ENCODE measurements around the gene SERPINA1. TPM values are rescaled to one million over a fixed set of nuclear protein-coding genes. Genes with fewer than 3 reads are reported as not detected.

The SERPINA1 gene
- total RNA-seq, 1 experiment from 2014 or later = 235 TPM

- Mint-ChIP-seq H3K27me3 (ENCODE audit: unreplicated experiment) (no peaks in the 10 kb centered on the region), H3K9me3 (ENCODE audit: low read depth, unreplicated experiment) (no peaks in the 10 kb centered on the region), H3K4me1 (ENCODE audit: low read depth, unreplicated experiment) (no peaks in the 10 kb centered on the region), H3K36me3 (ENCODE audit: insufficient read depth, unreplicated experiment) (no peaks in the 10 kb centered on the region), H3K4me3 (ENCODE audit: low read depth, unreplicated experiment) (no peak overlapping the region), H3K27ac (ENCODE audit: unreplicated experiment) (no peak overlapping the region)
- no peak for TF ChIP-seq CTCF (IDR thresholded peaks at IDR 0.05; ENCODE audit: unreplicated experiment)
- no TSS peak for BruUV-seq (replicated peaks)
- CTCF ChIA-PET = no interaction called here
- DNase-seq = no peak
- intact Hi-C loops (cut with micrococcal nuclease; ENCODE audit: unreplicated experiment) = no loop called here
These were observed 56.3 kb downstream of the SERPINA1 start for GRCh38 chr14:94332063-94332583.

DNA sequence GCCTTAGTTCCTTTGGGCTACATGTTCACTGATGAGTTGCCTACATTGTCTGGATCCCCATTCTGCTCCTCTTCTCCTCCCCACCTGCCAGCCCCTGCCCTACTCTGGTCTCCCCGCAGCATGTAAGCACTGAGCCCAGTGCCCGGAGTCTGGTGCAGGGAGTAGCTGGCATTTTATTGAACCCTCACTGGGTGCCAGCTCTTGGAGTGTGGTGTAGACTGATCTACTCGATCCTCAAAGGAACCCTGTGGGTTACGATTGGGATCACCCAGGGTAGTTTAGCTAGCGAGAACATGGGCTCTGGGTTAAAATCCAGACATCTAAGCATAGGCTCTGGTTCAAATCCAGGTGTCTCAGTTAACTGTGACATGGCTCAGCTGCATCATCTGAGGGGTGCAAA, 56.9 kb downstream of the SERPINA1 start:
- intact Hi-C loops (cut with micrococcal nuclease; ENCODE audit: unreplicated experiment) = no loop called here
- BruUV-seq (replicated peaks) = no TSS peak
- no peak for TF ChIP-seq CTCF (IDR thresholded peaks at IDR 0.05; ENCODE audit: unreplicated experiment)
- CTCF ChIA-PET = no interaction called here
- no peaks in the 10 kb centered on the region for H3K36me3 Mint-ChIP-seq (ENCODE audit: insufficient read depth, unreplicated experiment)
- H3K27ac Mint-ChIP-seq (ENCODE audit: unreplicated experiment) = no peak overlapping the region
- H3K27me3 Mint-ChIP-seq (ENCODE audit: unreplicated experiment) = no peaks in the 10 kb centered on the region
- no peak for DNase-seq
- H3K9me3 Mint-ChIP-seq (ENCODE audit: low read depth, unreplicated experiment) = no peaks in the 10 kb centered on the region
- no peaks in the 10 kb centered on the region for H3K4me1 Mint-ChIP-seq (ENCODE audit: low read depth, unreplicated experiment)
- H3K4me3 Mint-ChIP-seq (ENCODE audit: low read depth, unreplicated experiment) = no peak overlapping the region

GRCh38 chr14:94330857-94331256, 57.5 kb downstream of the SERPINA1 start:
- CTCF ChIA-PET = no interaction called here
- Mint-ChIP-seq H3K36me3 (ENCODE audit: insufficient read depth, unreplicated experiment) (no peaks in the 10 kb centered on the region), H3K27ac (ENCODE audit: unreplicated experiment) (no peak overlapping the region), H3K4me3 (ENCODE audit: low read depth, unreplicated experiment) (no peak overlapping the region), H3K9me3 (ENCODE audit: low read depth, unreplicated experiment) (no peaks in the 10 kb centered on the region), H3K27me3 (ENCODE audit: unreplicated experiment) (no peaks in the 10 kb centered on the region), H3K4me1 (ENCODE audit: low read depth, unreplicated experiment) (no peaks in the 10 kb centered on the region)
- BruUV-seq (replicated peaks) = no TSS peak
- TF ChIP-seq CTCF (IDR thresholded peaks at IDR 0.05; ENCODE audit: unreplicated experiment) = no peak
- intact Hi-C loops (cut with micrococcal nuclease; ENCODE audit: unreplicated experiment) = no loop called here
- no peak for DNase-seq

DNA sequence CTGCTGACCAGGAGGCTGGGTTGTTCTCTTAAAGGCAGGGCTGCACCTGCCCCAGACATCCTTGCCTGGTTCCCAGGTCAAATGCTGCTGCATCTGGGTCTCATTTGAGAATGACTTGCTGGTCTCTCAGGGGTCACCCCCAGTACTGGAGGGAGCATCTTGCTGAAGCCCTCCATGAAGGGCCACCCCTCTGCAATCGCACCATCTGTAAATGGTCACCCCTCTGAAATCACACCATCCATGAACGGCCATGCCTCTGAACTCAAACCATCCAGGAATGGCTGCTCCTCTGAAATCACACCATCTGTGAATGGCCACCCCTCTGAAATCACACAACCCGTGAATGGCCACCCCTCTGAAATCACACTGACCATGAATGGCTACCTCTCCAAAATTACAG, 58.0 kb downstream of the SERPINA1 start:
- Mint-ChIP-seq H3K27me3 (ENCODE audit: unreplicated experiment) (no peaks in the 10 kb centered on the region), H3K4me3 (ENCODE audit: low read depth, unreplicated experiment) (no peak overlapping the region), H3K4me1 (ENCODE audit: low read depth, unreplicated experiment) (no peaks in the 10 kb centered on the region), H3K9me3 (ENCODE audit: low read depth, unreplicated experiment) (no peaks in the 10 kb centered on the region), H3K27ac (ENCODE audit: unreplicated experiment) (no peak overlapping the region), H3K36me3 (ENCODE audit: insufficient read depth, unreplicated experiment) (no peaks in the 10 kb centered on the region)
- no TSS peak for BruUV-seq (replicated peaks)
- TF ChIP-seq CTCF (IDR thresholded peaks at IDR 0.05; ENCODE audit: unreplicated experiment) = no peak
- no peak for DNase-seq
- CTCF ChIA-PET = no interaction called here
- intact Hi-C loops (cut with micrococcal nuclease; ENCODE audit: unreplicated experiment) = no loop called here
